ENCODE data around the gene LRBA.

The LRBA gene

GRCh38 chr4:150363721-150364688, 651.1 kb downstream of the LRBA start:
- no peak for DNase-seq (ENCODE audit: low read depth in 2 of 2)

- no peak for DNase-seq (ENCODE audit: low read depth in 2 of 2)
Observed at GRCh38 chr4:150358691-150359090, 656.4 kb downstream of the LRBA start.

DNA sequence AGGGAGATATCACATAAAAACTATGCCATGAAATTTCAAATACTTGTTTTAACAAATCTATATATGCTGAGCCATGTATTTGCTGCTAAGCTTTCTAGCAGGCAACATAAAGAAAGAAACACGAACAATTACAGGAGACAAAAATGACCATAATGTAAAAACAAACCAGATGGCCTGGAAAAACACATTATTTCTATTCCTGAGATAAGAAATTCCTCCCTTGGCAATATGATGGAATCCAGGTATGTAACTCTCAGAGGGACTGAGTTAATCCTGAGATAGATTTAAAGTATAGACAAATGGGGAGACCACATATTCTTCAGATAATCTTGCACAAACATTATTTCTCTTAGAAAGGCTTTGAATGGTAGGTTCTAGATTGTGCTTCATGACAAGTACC, 657.3 kb downstream of the LRBA start:
- DNase-seq (ENCODE audit: low read depth in 2 of 2), result no peak

DNA sequence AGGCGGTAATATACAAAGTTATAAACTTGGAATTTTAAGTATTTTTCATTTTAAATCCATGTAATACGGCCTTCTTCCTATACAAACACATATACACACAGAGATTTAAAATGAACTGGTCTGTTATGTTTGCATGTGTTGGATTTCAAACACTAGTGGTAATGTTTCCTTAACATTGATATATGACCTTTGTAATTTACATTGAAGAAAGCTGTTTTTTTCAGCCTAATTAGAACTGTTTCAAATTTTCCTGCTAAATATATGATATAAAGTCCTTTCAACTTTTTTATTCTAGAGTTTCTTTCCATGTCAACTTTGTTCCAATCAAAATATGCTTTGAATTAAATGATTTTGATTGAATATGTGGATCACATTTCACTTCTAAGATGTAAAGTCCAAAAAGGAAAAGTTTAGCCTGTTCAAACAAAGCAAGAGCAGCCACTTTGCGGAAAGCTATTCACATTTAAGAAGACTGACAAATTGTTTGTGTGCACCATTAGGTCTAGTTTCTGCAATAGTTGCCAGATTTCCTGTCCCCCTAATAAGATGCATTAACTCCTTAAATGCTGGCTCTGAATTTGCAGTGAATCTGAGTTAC, 659.1 kb downstream of the LRBA start:
- no peak for DNase-seq (ENCODE audit: low read depth in 2 of 2)

DNA sequence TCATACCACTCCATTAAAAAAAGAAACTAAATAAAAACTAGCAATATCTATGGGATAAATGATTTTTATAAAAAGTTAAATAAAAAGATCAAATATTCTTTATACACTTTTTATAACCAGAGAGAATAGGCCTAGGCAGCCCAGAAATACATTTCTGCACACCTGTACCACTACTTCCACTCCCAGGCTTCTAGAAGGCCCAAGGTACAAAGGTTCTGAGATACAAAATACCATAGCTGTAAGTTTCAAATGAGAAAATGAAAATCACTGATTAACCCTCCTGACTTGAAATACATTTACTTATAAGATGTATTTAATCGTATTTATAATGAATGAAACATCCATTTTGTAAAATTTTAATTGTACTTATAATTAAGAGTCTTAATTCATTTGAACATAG, 659.7 kb downstream of the LRBA start:
- no peak for DNase-seq (ENCODE audit: low read depth in 2 of 2)

- DNase-seq (ENCODE audit: low read depth in 2 of 2), result no peak
Observed at GRCh38 chr4:150354214-150354796, 660.8 kb downstream of the LRBA start.

DNA sequence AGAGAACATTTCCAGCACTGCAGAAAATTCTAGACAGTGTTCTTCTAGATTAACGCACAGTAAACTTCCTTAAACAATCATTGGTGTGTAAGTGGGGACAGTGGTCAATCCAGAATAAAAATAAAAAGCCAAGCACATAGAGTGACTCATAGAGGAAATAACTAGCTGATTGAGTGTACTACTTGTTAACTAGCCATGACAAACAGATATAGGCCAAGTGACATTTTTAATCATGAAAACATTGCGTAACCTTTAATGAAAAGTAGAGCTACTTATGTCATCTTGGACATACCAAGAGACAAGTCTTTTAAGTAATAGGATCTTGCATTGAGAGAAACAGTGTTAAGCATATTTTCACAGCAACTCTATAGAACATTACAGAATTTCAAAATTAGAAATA, 667.0 kb downstream of the LRBA start:
- no peak for DNase-seq (ENCODE audit: low read depth in 2 of 2)

GRCh38 chr4:150345207-150345744, 669.8 kb downstream of the LRBA start:
- no peak for DNase-seq (ENCODE audit: low read depth in 2 of 2)

- no peak for DNase-seq (ENCODE audit: low read depth in 2 of 2)
Observed at GRCh38 chr4:150343796-150344195, 671.3 kb downstream of the LRBA start.

GRCh38 chr4:150342945-150343344, 672.1 kb downstream of the LRBA start:
- DNase-seq (ENCODE audit: low read depth in 2 of 2), result no peak

DNA sequence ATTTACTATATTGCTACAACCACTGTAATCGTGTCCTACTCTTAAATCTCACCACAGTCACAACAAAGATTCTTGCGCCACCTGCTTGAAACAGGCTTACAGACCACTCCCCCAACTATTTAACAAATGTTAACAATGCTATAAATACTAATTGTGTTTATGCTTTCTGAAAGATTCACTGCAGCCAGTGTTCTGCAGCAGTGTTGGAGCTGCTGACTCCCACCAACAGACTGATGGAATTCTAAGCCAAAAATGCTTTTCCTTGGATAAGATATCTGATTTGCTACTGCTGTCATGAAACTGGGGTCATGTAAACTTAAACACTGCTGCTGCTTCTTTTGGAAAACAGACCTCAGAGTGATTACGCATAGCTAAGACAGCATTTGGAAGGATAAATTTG, 677.4 kb downstream of the LRBA start:
- DNase-seq (ENCODE audit: low read depth in 2 of 2), result no peak

DNA sequence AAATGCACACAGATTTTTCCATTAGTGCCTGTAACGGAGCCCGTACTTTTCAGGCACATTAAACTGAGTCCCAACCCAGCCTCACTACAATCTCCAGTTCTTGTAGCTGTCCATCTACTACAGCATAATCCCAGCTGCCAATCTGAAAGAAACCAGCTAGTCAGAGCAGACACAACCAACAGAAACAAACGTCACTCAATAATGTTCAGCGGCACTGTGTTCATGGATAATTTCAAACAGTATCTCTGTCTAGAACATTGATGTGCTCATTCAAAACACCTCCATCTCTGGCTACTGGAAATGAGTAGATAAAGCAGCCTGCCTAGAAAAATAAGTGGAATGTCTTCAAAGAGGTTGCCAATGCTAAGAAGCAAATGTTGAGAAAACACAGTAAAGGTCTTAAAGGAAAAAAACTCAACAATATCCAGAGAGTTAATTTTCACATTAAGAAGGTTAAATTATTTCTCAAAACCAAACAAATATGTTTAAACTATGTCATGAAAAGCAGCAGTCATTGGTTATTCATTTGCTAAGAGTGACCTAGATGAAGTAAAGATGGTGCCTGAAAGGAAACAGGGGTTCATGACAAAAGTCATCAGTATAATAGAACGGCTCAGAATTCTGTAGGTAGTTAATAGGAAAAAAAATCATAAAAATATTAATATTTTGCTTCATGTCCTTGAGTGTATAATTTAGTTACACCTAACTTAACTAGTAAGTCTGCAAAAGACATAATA, 678.2 kb downstream of the LRBA start:
- no peak for DNase-seq (ENCODE audit: low read depth in 2 of 2)

- DNase-seq (ENCODE audit: low read depth in 2 of 2), result no peak
Observed at GRCh38 chr4:150332961-150333360, 682.1 kb downstream of the LRBA start.

GRCh38 chr4:150332086-150332485, 683.0 kb downstream of the LRBA start:
- DNase-seq (ENCODE audit: low read depth in 2 of 2), result no peak

DNA sequence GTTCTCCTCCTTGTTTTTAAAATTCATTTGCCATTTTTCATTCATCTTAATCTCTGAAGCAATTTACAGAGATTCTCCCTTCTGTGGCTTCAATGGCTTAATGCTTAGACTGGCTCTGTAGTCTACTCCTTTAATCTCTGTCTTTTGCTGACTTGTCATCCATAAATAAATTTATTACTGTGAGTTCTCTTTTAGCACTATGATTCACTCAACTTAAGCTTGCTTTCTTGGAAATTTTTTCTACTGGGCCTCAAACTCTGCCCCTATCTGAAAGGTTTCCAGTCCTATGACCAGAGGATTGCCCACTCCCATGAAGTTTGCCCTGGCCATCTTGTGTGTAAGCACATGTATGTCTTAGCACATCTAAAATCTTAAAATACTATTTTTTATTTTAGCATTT, 685.7 kb downstream of the LRBA start:
- DNase-seq (ENCODE audit: low read depth in 2 of 2), result no peak

- DNase-seq (ENCODE audit: low read depth in 2 of 2), result no peak
Observed at GRCh38 chr4:150328496-150328895, 686.6 kb downstream of the LRBA start.

DNA sequence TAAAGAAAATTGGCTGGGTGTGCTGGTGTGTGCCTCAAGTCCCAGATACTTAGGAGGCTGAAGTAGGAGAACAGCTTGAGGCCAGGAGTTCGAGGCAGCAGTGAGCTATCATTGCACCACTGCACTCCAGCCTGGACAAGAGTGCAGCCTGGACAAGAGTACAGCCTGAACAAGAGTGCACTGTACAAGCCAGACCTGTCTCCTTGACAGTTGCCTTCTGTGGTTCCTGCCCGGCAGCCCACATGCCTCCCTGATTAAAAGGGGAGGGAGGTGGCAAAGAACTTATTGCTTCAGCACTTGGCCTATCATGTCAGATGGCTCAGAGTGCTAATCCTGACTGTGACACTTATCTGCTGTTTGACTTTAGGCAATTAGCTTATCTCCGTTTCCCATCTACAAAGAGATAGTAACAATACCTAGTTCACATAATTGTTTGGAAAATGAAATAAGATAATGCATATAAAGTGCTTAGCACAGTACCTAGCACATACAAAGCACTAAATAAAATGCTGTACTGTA, 687.8 kb downstream of the LRBA start:
- no peak for DNase-seq (ENCODE audit: low read depth in 2 of 2)

- no peak for DNase-seq (ENCODE audit: low read depth in 2 of 2)
Observed at GRCh38 chr4:150325872-150326271, 689.2 kb downstream of the LRBA start.

DNA sequence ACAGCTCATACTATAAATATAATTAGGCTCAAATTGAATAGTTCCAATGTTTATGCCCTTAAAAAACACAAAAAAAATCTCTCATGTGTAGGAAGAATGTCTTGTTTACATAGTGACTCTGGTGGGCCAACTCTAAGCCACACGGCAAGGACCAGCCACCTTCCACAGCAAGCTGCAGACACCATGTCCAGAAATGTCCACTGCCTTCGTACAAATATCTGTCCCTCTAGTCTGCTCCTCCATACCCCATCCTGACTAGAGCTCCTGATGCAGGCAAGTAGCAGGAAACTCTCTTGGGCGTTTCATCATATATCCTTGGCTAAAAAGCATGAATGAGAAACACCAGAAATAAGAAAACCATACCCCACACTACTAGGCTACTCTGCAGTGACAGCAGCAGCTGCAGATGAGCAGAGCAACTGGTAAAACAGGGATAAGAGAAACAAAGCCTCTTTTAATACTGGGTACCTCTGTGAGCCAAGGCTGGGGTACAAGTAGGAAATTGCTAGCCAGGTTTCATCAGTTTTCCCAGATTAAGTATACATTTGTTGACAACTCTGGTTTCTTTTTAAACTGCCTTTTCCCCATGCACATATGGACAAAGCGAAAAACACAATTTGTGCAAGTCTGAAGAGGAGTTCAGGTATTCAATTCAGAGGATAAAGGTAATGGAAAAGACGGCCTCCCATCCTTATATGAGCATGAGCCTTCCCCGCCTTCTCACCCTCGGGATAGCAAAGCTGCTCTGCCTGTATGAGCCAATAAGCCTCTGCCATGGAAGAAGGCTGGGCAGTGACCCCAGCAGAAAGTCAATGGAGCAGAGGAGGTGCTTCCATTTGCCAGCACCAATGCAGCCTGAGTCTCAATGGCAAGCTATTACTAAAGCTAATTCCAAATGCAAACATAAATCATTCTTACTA, 691.4 kb downstream of the LRBA start:
- no peak for DNase-seq (ENCODE audit: low read depth in 2 of 2)

GRCh38 chr4:150322646-150323045, 692.4 kb downstream of the LRBA start:
- no peak for DNase-seq (ENCODE audit: low read depth in 2 of 2)

- no peak for DNase-seq (ENCODE audit: low read depth in 2 of 2)
Observed at GRCh38 chr4:150321113-150321512, 694.0 kb downstream of the LRBA start.
